Activated naive CD4-positive, alpha-beta T cell treated with Interleukin-2 at 50 U/mL for 16 hours (primary cell): ENCODE results near the gene KCNK5.
A peak's percentile ranks its signal among the peaks of the same experiment; 100 is the strongest.

Experiments
- DNase-seq: peaks from one replicate; pipeline ENCODE4 v3.0.0-alpha.2; 2020

KCNK5 gene

DNA sequence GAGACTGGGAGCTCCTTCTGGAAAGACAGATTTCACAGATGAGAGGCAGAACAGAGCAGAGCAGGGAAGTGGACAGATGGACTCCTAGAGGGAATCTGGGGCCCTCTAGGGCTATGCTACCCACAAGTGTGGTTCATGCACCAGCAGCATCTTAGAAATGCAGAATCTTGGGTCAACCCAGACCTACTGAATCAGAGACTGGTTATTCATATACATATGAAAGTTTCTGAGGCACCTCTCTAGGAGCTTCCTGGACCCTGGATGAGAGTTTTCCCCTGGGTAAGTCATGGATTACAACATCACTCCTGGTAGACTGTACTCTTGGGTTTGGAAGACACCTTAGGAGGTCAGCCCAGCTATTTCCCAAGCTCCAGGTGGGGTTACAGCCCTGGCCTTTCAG, 58.9 kb downstream of the KCNK5 start:
- DNase-seq = no peak

DNA sequence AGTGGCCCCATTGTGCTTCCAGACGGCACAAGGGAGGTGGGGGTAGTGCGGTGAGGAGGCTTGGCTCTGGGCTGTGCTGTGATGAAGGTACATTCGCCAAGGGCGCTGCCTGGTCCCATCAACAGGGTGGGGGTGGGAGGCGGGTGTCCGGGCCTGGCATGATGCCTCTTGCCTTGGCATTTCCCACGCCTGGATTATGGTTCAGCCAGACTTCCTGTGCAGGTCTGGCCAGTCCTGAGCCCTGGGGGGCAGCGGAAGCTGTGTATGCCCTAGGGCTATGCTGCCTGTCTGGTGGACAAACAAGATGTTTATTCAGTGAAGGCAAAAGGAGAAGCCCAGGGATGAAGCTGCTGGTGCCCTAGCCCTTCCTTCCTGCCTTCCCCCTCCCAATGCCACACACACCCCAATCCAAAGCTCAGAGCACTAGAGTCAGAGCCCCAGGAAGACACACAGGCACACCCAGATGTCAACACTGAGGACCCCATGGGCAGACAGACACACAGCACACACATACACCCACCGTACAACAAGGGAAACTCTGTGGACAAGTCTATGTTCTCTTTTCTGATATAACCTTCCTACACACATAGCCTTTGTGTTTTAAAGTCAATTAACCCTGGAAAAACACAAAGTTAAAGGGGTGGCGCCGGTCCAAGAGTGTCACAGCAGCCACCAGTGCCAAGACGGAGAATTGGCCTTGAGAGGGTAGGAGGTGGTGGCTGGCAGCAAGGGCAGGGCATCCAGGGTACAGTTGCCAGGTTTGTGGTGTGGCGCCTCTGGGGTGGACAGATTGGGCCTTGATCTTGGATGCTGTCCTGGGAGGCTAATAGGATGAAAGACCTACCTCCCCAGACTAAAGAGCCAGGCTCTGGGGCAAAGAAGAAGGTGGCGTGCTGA, 59.6 kb downstream of the KCNK5 start:
- no peak for DNase-seq

GRCh38 chr6:39167866-39168625, 61.2 kb downstream of the KCNK5 start:
- DNase-seq = no peak

- DNase-seq = no peak
Measured at GRCh38 chr6:39167321-39167720, 62.0 kb downstream of the KCNK5 start.

GRCh38 chr6:39166912-39167290, 62.4 kb downstream of the KCNK5 start:
- no peak for DNase-seq

DNA sequence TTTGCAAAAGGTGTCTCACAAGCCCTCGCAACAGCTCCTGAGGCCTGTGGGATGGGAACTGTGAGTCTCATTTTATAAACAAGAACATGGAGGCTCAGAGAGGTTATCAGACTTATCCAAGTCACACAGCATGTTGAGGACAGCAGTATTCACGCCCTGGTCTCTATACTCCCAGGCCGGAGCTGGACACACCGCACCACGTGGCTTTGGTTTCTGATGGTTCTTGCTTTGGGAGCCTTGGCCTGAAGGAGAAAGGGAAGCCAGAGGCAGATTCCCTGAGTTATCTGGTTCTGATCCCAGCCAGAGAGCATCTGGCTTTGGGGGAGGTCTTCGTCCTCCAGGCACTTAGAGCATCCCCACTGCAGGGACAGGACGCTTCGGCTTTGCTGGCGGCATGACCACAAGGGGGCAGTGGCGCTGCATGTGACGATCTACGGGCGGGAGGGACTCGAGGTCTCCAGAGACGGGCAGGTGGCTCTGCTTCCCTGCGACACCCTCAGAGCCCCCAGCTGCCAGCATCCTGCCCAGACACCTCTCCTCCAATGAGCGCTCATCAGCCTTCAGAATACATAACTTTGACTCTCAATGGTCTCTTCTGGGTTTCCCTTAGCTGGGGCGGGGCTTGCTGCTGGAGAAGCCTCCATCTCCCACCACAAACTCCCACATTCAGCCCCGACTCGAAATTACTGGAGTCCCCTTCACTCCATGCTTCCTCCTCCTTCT, 62.9 kb downstream of the KCNK5 start:
- DNase-seq = peak; percentile 85

DNA sequence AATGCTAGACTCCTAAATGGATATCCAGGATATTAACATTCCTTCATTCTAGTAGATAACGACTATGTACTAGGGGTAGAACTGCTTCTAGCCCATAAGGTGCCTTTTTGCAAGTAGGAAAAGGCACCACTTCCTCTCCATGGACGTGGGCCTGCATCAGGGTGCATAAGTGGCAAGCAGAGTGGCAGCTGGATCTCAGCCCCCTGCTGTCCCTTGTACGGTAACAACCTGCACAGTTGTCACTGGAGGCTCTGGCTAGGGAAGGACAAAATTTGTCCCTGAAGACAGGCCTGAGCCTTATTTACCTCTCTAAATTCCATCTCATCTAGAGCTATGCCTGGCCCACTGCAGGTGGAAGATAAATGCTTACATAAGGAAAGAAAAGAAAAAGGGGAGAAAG, 71.8 kb downstream of the KCNK5 start:
- DNase-seq = no peak

DNA sequence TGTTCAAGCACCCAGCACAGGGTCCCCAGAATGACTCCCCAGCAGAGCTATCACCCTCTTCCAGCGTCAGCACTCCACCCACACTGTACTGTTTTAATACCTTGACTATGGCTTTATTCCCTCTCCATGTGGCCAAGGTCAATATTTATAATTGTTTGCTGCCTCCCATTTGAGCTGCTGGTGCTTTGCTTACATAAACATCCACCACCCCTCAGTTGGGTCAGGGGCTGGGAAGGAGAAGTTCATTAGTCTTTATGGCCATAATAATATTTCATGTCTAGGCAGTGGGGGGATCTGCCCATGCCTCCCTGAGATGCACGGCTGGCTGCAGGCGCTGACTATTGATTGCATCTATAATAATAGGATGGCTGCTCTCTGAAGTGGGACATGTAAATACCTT, 72.5 kb downstream of the KCNK5 start:
- no peak for DNase-seq

- no peak for DNase-seq
Measured at GRCh38 chr6:39154705-39155104, 74.6 kb downstream of the KCNK5 start.

DNA sequence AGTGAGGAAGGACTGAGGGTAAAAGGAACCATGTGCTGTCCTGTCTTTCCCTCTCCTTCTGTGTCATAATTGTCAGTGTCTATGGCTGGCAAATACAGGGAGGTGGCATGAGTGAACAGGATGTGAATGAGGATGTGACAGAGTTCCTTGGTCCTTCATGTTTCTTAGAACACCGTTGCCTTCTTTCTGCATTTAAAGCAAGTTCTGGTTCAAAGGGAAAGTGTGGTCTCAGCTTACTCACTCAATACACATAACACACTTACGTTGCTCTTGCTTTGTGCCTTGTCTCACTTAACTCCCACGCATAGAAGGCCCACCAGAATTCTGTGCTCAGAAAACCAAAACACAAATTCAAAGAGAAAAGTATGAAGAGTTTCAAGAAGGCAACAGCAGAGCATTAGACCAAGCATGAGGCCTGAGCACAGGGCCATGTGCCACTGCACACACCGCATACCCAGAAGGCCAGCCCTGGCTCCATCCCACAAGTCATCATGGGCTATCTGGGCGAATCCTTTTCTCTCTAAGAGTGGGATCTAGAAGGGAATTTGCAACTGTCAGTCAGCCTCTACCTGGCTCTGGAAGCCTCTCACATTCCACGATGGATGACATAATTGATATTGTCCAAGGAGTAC, 75.4 kb downstream of the KCNK5 start:
- DNase-seq = no peak

DNA sequence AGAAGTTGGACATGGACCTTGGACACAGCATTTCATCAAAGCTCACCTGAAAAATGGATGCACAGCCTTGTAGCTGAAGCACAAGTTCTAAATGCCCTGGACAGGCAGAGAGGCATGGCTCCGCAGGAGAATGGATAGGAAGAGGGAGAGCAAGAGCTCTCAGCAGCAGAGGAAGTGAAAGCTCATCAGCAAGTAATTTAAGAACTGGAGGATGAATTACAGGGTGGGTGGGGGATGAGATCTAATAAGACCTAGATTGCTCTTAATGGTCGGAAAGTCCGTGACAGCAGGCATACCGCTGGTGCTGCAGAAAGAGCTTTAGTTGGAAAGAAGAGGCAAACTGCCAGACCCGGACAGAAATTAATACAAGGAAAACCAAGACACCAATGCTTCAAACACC, 77.0 kb downstream of the KCNK5 start:
- DNase-seq = no peak

GRCh38 chr6:39151211-39151610, 78.1 kb downstream of the KCNK5 start:
- DNase-seq = no peak

GRCh38 chr6:39144481-39145173, 84.6 kb downstream of the KCNK5 start:
- no peak for DNase-seq

- DNase-seq = peak; percentile 24
Measured at GRCh38 chr6:39143238-39143930, 85.9 kb downstream of the KCNK5 start.

- no peak for DNase-seq
Measured at GRCh38 chr6:39140556-39141167, 88.6 kb downstream of the KCNK5 start.
